Endothelial cell (in vitro differentiated cells): ENCODE results near the gene PITX2. TPM values are rescaled to one million over a fixed set of nuclear protein-coding genes. Genes with fewer than 3 reads are reported as not detected.

Source experiments
- DNase-seq: peaks from one replicate; pipeline ENCODE4 v3.0.0; 2021; ENCODE audit warnings: low spot score
- H3K27ac Mint-ChIP-seq: one replicate; pipeline ENCODE4 v1.8.0; 2021; ENCODE audit warnings: mixed read lengths, inconsistent platforms; ENCODE audit not compliant: unreplicated experiment
- H3K27me3 Mint-ChIP-seq: one replicate; pipeline ENCODE4 v1.8.0; 2021; ENCODE audit warnings: mild to moderate bottlenecking, moderate library complexity, mixed read lengths, inconsistent platforms; ENCODE audit not compliant: unreplicated experiment
- H3K36me3 Mint-ChIP-seq: one replicate; pipeline ENCODE4 v1.8.0; 2021; ENCODE audit warnings: mild to moderate bottlenecking, low read depth, mixed read lengths, inconsistent platforms; ENCODE audit not compliant: unreplicated experiment
- H3K4me1 Mint-ChIP-seq: one replicate; pipeline ENCODE4 v1.8.0; 2021; ENCODE audit warnings: mild to moderate bottlenecking, mixed read lengths, inconsistent platforms; ENCODE audit not compliant: unreplicated experiment
- H3K4me3 Mint-ChIP-seq: one replicate; pipeline ENCODE4 v1.8.0; 2021; ENCODE audit warnings: mild to moderate bottlenecking, mixed read lengths, inconsistent platforms; ENCODE audit not compliant: unreplicated experiment
- H3K9me3 Mint-ChIP-seq: one replicate; pipeline ENCODE4 v1.8.0; 2021; ENCODE audit warnings: mixed read lengths, inconsistent platforms; ENCODE audit not compliant: unreplicated experiment
- CTCF ChIP-seq: fragments of 200-600 bp; sonication (generic); IDR thresholded peaks from one replicate; pipeline ENCODE4 v1.5.0; 2021; ENCODE audit warnings: antibody characterized with exemption; ENCODE audit not compliant: unreplicated experiment
- total RNA-seq: library from RNA; stranded (reverse); fragmentation: NEBNext Ultra II Directional; extraction: Animal tissue kit (Norgen Biotek cat#: 25700); gene quantifications from one replicate; pipeline ENCODE4 v1.2.1, GENCODE V29; 2021; ENCODE audit not compliant: unreplicated experiment

Gene PITX2
- total RNA-seq, 1 donor from 2014 or later, result 11.9 TPM

- H3K4me1 Mint-ChIP-seq, result peaks cover 52% of the 10 kb centered on the region
- DNase-seq, result no peak
- H3K27me3 Mint-ChIP-seq, result peaks cover 51% of the 10 kb centered on the region
- TF ChIP-seq CTCF, result no peak
- peak overlapping the region; percentile 95 for H3K27ac Mint-ChIP-seq
- no peaks in the 10 kb centered on the region for H3K9me3 Mint-ChIP-seq
- peak overlapping the region; percentile 90 for H3K4me3 Mint-ChIP-seq
- H3K36me3 Mint-ChIP-seq, result peaks cover 13% of the 10 kb centered on the region
Observed at GRCh38 chr4:110620322-110620690, 2.6 kb downstream of the PITX2 start.

- Mint-ChIP-seq H3K4me3 (peak overlapping the region; percentile 90), H3K27ac (peak overlapping the region; percentile 88), H3K36me3 (peaks cover 13% of the 10 kb centered on the region), H3K27me3 (peaks cover 45% of the 10 kb centered on the region), H3K4me1 (peaks cover 53% of the 10 kb centered on the region), H3K9me3 (no peaks in the 10 kb centered on the region)
- no peak for TF ChIP-seq CTCF
- DNase-seq, result peak; percentile 36
Observed at GRCh38 chr4:110619463-110620247, 3.2 kb downstream of the PITX2 start.

DNA sequence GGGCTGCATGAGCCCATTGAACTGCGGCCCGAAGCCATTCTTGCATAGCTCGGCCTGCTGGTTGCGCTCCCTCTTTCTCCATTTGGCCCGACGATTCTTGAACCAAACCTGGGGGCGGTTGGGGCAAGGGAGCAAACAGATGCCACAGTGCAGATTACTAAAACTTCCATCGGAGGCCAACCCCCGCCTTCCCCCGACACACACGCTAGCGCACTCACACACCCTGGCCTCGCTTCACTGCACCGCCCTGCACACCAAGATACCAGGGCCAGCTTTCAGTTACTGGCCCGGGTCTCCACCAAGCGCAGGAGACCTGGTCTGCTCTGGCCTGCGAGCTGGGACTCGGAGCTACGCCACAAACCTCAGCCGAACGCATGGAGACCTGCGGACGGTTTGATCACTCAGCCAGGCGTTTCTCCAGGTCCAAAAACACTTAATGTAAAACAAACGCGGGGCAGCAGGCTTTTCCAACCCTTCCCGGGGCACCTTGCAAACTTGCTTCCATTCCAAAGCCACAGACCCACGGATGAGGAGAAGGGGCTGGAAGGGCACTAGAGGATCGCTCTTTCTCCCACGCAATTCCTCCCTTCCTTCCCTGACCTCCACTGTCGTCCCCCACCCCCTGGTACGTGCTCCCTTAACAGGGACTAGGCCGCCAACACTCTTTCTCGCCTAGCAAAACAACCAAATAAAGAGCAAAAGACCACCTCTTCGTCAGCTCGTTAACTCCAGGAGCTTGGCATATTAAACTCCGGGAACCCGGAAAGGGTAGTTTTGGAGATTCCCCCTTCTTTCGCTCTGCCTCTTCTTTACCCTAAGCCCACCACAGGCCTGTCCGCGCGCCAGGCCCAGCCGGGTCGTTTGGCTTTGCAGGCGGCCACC is 4.1 kb downstream of the PITX2 start:
- peaks cover 41% of the 10 kb centered on the region for H3K27me3 Mint-ChIP-seq
- H3K27ac Mint-ChIP-seq, result peak overlapping the region; percentile 50
- DNase-seq, result no peak
- peaks cover 13% of the 10 kb centered on the region for H3K36me3 Mint-ChIP-seq
- no peak for TF ChIP-seq CTCF
- peaks cover 53% of the 10 kb centered on the region for H3K4me1 Mint-ChIP-seq
- H3K9me3 Mint-ChIP-seq, result no peaks in the 10 kb centered on the region
- peak overlapping the region; percentile 90 for H3K4me3 Mint-ChIP-seq

GRCh38 chr4:110617646-110618580 is 5.0 kb downstream of the PITX2 start:
- H3K9me3 Mint-ChIP-seq, result no peaks in the 10 kb centered on the region
- H3K27ac Mint-ChIP-seq, result peak overlapping the region; percentile 50
- peaks cover 52% of the 10 kb centered on the region for H3K4me1 Mint-ChIP-seq
- peaks cover 33% of the 10 kb centered on the region for H3K27me3 Mint-ChIP-seq
- TF ChIP-seq CTCF, result no peak
- H3K36me3 Mint-ChIP-seq, result peaks cover 15% of the 10 kb centered on the region
- H3K4me3 Mint-ChIP-seq, result peak overlapping the region; percentile 90
- DNase-seq, result peak; percentile 46
